ENCODE measurements around the gene CRIP3. TPM values are rescaled to one million over a fixed set of nuclear protein-coding genes. Genes with fewer than 3 reads are reported as not detected.

Gene CRIP3
- total RNA-seq, 2 experiments from 2014 or later: 1.8 to 2.0 TPM

DNA sequence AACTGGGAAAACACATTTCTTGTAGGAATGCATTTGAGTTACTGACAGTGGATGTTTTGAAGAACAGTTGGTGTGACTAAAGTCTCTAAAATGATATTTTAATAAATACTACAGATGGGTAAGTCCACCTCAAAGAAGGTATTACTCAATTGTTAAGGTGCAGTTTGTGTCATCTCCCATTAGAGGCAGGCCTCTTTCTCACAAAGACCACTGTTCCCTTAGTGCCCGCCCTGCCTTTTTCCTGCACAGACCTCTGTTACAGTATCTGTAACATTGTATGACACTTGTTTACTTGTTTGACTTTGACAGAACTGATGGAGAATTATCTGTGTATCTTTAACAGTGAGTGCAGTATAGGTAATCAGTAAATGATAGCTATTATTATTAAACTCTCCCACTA, 5.2 kb upstream of the CRIP3 start:
- H3K36me3 ChIP-seq (ENCODE audit: insufficient read depth, low read length): no peaks in the 10 kb centered on the region
- intact Hi-C loops (cut with DNase I, micrococcal nuclease): no loop called here
- no peaks in the 10 kb centered on the region for H3K9me3 Mint-ChIP-seq
- H3K36me3 Mint-ChIP-seq (ENCODE audit: low read depth): peaks cover 7% of the 10 kb centered on the region
- H3K9me3 ChIP-seq (ENCODE audit: control insufficient read depth in 1 of 2, insufficient read depth in 1 of 2, low read length in 2 of 2): no peaks in the 10 kb centered on the region
- H3K4me1 Mint-ChIP-seq (ENCODE audit: low read depth): peaks cover 6% of the 10 kb centered on the region
- ChIA-PET POLR2A (no interaction called here), CTCF (no interaction called here)
- DNase-seq (no peak), ATAC-seq (ENCODE audit: poor library complexity) (no peak)
- H3K27me3 Mint-ChIP-seq: no peaks in the 10 kb centered on the region
- no peak for TF ChIP-seq CTCF (IDR thresholded peaks at IDR 0.05)
- H3K4me1 ChIP-seq (ENCODE audit: insufficient read depth, low read length): peaks cover 8% of the 10 kb centered on the region
- H3K27me3 ChIP-seq (ENCODE audit: control insufficient read depth in 1 of 2, insufficient read depth in 2 of 2, low read length in 2 of 2): no peaks in the 10 kb centered on the region
- H3K27ac ChIP-seq (ENCODE audit: low read depth in 1 of 2, low read length in 2 of 2): no peak overlapping the region
- no peak overlapping the region for H3K27ac Mint-ChIP-seq
- no peak overlapping the region for H3K4me3 ChIP-seq (ENCODE audit: low read length)
- no peak overlapping the region for H3K4me3 Mint-ChIP-seq

DNA sequence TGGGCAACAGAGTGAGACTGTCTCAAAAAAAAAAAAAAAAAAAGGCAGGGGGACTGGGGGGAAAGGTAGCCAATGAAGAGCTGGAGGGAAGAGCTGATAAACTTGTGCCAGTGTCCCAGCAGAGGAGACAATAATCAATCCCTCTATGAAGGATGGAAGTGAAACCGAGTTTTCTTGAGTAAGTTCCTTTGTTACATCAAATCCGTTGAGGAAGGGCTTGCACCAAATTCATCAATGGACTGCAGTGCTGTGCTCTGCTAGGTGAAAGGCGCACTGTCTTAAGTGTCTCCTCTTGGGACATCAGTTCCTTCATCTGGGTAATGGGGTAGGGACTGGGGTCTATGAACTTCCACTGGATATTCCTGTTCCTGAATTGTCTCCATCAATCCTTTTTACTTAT, 3.0 kb upstream of the CRIP3 start:
- H3K4me3 ChIP-seq (ENCODE audit: low read length): no peak overlapping the region
- ChIA-PET POLR2A (interaction anchor here (0.5 kb wide), 1 partner anchor 212 kb away, joined by 4 read pairs; no protein-coding TSS in a partner anchor), CTCF (interaction anchor here (0.7 kb wide), 1 partner anchor 316 kb away, joined by 3 read pairs; no protein-coding TSS in a partner anchor)
- Mint-ChIP-seq H3K27me3 (no peaks in the 10 kb centered on the region), H3K36me3 (ENCODE audit: low read depth) (no peaks in the 10 kb centered on the region), H3K27ac (no peak overlapping the region), H3K4me1 (ENCODE audit: low read depth) (peaks cover 7% of the 10 kb centered on the region), H3K9me3 (no peaks in the 10 kb centered on the region), H3K4me3 (no peak overlapping the region)
- DNase-seq (no peak), ATAC-seq (ENCODE audit: poor library complexity) (no peak)
- TF ChIP-seq CTCF (IDR thresholded peaks at IDR 0.05): no peak
- no peak overlapping the region for H3K27ac ChIP-seq (ENCODE audit: low read depth in 1 of 2, low read length in 2 of 2)
- intact Hi-C loops (cut with DNase I, micrococcal nuclease): no loop called here
- H3K36me3 ChIP-seq (ENCODE audit: insufficient read depth, low read length): no peaks in the 10 kb centered on the region
- no peaks in the 10 kb centered on the region for H3K27me3 ChIP-seq (ENCODE audit: control insufficient read depth in 1 of 2, insufficient read depth in 2 of 2, low read length in 2 of 2)
- no peaks in the 10 kb centered on the region for H3K9me3 ChIP-seq (ENCODE audit: control insufficient read depth in 1 of 2, insufficient read depth in 1 of 2, low read length in 2 of 2)
- peaks cover 19% of the 10 kb centered on the region for H3K4me1 ChIP-seq (ENCODE audit: insufficient read depth, low read length)

GRCh38 chr6:43310624-43311023, 2.0 kb upstream of the CRIP3 start:
- H3K4me1 Mint-ChIP-seq (ENCODE audit: low read depth): peaks cover 7% of the 10 kb centered on the region
- TF ChIP-seq CTCF (IDR thresholded peaks at IDR 0.05): no peak
- ChIA-PET CTCF (no interaction called here), POLR2A (no interaction called here)
- no peaks in the 10 kb centered on the region for H3K36me3 ChIP-seq (ENCODE audit: insufficient read depth, low read length)
- no peak for DNase-seq
- no peak for ATAC-seq (ENCODE audit: poor library complexity)
- no peaks in the 10 kb centered on the region for H3K27me3 Mint-ChIP-seq
- H3K4me1 ChIP-seq (ENCODE audit: insufficient read depth, low read length): peaks cover 19% of the 10 kb centered on the region
- no peak overlapping the region for H3K4me3 Mint-ChIP-seq
- no peaks in the 10 kb centered on the region for H3K9me3 Mint-ChIP-seq
- H3K4me3 ChIP-seq (ENCODE audit: low read length): no peak overlapping the region
- H3K36me3 Mint-ChIP-seq (ENCODE audit: low read depth): no peaks in the 10 kb centered on the region
- intact Hi-C loops (cut with DNase I, micrococcal nuclease): no loop called here
- H3K27me3 ChIP-seq (ENCODE audit: control insufficient read depth in 1 of 2, insufficient read depth in 2 of 2, low read length in 2 of 2): no peaks in the 10 kb centered on the region
- no peaks in the 10 kb centered on the region for H3K9me3 ChIP-seq (ENCODE audit: control insufficient read depth in 1 of 2, insufficient read depth in 1 of 2, low read length in 2 of 2)
- H3K27ac ChIP-seq (ENCODE audit: low read depth in 1 of 2, low read length in 2 of 2): no peak overlapping the region
- no peak overlapping the region for H3K27ac Mint-ChIP-seq

Data from CD4-positive, alpha-beta T cell (primary cell).